AG09309 (cell line): Measurements from ENCODE around the gene DPP6.

Experiments used
- DNase-seq: peaks from one replicate; pipeline ENCODE4 v3.0.0-alpha.2; 2010; ENCODE audit warnings: low read depth
- H3K4me3 ChIP-seq: 2 replicates; pipeline ENCODE4 v1.5.1; 2011; ENCODE audit warnings: mild to moderate bottlenecking, low read depth, low read length, moderate library complexity; ENCODE audit not compliant: control insufficient read depth
- CTCF ChIP-seq: IDR thresholded peaks from 2 replicates; pipeline ENCODE4 v1.5.1; 2011; ENCODE audit warnings: mild to moderate bottlenecking, low read depth, low read length, inconsistent platforms; ENCODE audit not compliant: insufficient read depth, control insufficient read depth; ENCODE audit errors: missing control alignments

The DPP6 gene

GRCh38 chr7:154505362-154505761, 453.2 kb downstream of the DPP6 start:
- no peak overlapping the region for H3K4me3 ChIP-seq
- no peak for DNase-seq
- TF ChIP-seq CTCF: no peak

GRCh38 chr7:154509192-154509591, 457.0 kb downstream of the DPP6 start:
- no peak overlapping the region for H3K4me3 ChIP-seq
- TF ChIP-seq CTCF: no peak
- no peak for DNase-seq

- no peak for DNase-seq
- no peak for TF ChIP-seq CTCF
- no peak overlapping the region for H3K4me3 ChIP-seq
Measured at GRCh38 chr7:154512121-154512833, 460.1 kb downstream of the DPP6 start.

- no peak overlapping the region for H3K4me3 ChIP-seq
- DNase-seq: no peak
- TF ChIP-seq CTCF: no peak
Measured at GRCh38 chr7:154517768-154518167, 465.6 kb downstream of the DPP6 start.

- TF ChIP-seq CTCF: no peak
- no peak for DNase-seq
- H3K4me3 ChIP-seq: no peak overlapping the region
Measured at GRCh38 chr7:154519229-154519628, 467.0 kb downstream of the DPP6 start.

- no peak overlapping the region for H3K4me3 ChIP-seq
- no peak for TF ChIP-seq CTCF
- DNase-seq: no peak
Measured at GRCh38 chr7:154530136-154530535, 477.9 kb downstream of the DPP6 start.
